OCI-LY7 (cell line): ENCODE data around the gene WWTR1. TPM values are rescaled to one million over a fixed set of nuclear protein-coding genes. Genes with fewer than 3 reads are reported as not detected.

Source experiments
- BruUV-seq: library from RNA; stranded (reverse); fragments of 400-500 nt; replicated peaks from 2 replicates; lab custom pipeline; 2021; lab: Mats Ljungman, UMichigan
- CTCF ChIA-PET: fragments of 300-600 bp; sonication (Branson Sonifier 250); formaldehyde crosslinking; loops from one replicate; lab custom pipeline; 2022; ENCODE audit warnings: antibody characterized with exemption; ENCODE audit not compliant: unreplicated experiment; lab: Charles Lee
- POLR2A ChIA-PET: fragments of 300-600 bp; sonication (Branson Sonifier 250); formaldehyde crosslinking; loops from one replicate; lab custom pipeline; 2022; ENCODE audit warnings: antibody characterized with exemption; lab: Charles Lee
- DNase-seq: peaks from one replicate; pipeline ENCODE4 v3.0.0-alpha.2; 2015; ENCODE audit warnings: low spot score
- H2AFZ ChIP-seq: fragments of 200-600 bp; sonication (generic), shearing (Covaris generic); 2 replicates; pipeline ENCODE4 v1.6.1; 2014; ENCODE audit warnings: mild to moderate bottlenecking, antibody characterized with exemption, low read length, moderate library complexity
- H3K27ac ChIP-seq: fragments of 200-600 bp; sonication (generic); 2 replicates; pipeline ENCODE4 v1.5.1; 2014; ENCODE audit warnings: mixed run types, low read depth, mild to moderate bottlenecking, moderate library complexity, low read length, inconsistent platforms; ENCODE audit not compliant: poor library complexity, severe bottlenecking
- H3K36me3 ChIP-seq: fragments of 200-600 bp; sonication (generic); 2 replicates; pipeline ENCODE4 v1.6.1; 2014; ENCODE audit warnings: mild to moderate bottlenecking, antibody characterized with exemption, low read length, moderate library complexity, mixed read lengths; ENCODE audit not compliant: insufficient read depth
- H3K4me1 ChIP-seq: fragments of 200-600 bp; sonication (generic); 2 replicates; pipeline ENCODE4 v1.5.1; 2014; ENCODE audit warnings: mild to moderate bottlenecking, low read length; ENCODE audit not compliant: insufficient read depth, poor library complexity, severe bottlenecking
- H3K4me2 ChIP-seq: fragments of 200-600 bp; sonication (generic); 2 replicates; pipeline ENCODE4 v1.6.1; 2014; ENCODE audit warnings: mild to moderate bottlenecking, low read length
- H3K4me3 ChIP-seq: fragments of 200-600 bp; sonication (generic); 2 replicates; pipeline ENCODE4 v1.5.1; 2014; ENCODE audit warnings: mild to moderate bottlenecking, low read depth, low read length; ENCODE audit not compliant: poor library complexity, severe bottlenecking
- H3K79me2 ChIP-seq: fragments of 200-600 bp; sonication (generic); 2 replicates; pipeline ENCODE4 v1.6.1; 2016; ENCODE audit warnings: low read depth, mild to moderate bottlenecking, low read length, moderate library complexity, mixed read lengths; ENCODE audit not compliant: insufficient read depth
- H3K9me2 ChIP-seq: fragments of 200-600 bp; sonication (generic); 2 replicates; pipeline ENCODE4 v1.6.1; 2016; ENCODE audit warnings: mild to moderate bottlenecking, low read length, mixed read lengths; ENCODE audit not compliant: insufficient read depth
- H3K9me3 ChIP-seq: fragments of 200-600 bp; sonication (generic); 2 replicates; pipeline ENCODE4 v1.6.1; 2014; ENCODE audit warnings: mild to moderate bottlenecking, mixed run types, low read length, mixed read lengths
- H4K20me1 ChIP-seq: fragments of 200-600 bp; sonication (generic); 2 replicates; pipeline ENCODE4 v1.6.1; 2014; ENCODE audit warnings: mild to moderate bottlenecking, antibody characterized with exemption, low read length, moderate library complexity, mixed read lengths; ENCODE audit not compliant: insufficient read depth
- CTCF ChIP-seq: fragments of 200-600 bp; sonication (generic); conservative IDR thresholded peaks from 2 replicates; pipeline ENCODE4 v1.5.1; 2014; ENCODE audit warnings: mild to moderate bottlenecking, antibody characterized with exemption, low read length, moderate library complexity, mixed read lengths
- EZH2phosphoT487 ChIP-seq: fragments of 200-600 bp; sonication (generic); IDR thresholded peaks from 2 replicates; pipeline ENCODE4 v1.6.1; 2018; ENCODE audit warnings: low read depth, borderline replicate concordance, mild to moderate bottlenecking, mixed run types, antibody characterized with exemption, low read length, moderate library complexity, mixed read lengths
- intact Hi-C: fragments of 100-400 bp; cut with micrococcal nuclease; formaldehyde crosslinking; loops from one replicate; pipeline ENCODE4 v1.10.0; 2022; ENCODE audit not compliant: unreplicated experiment
- total RNA-seq, 2 experiments: library from RNA; depleted of rRNA in 1 of 2; stranded (reverse); fragments of >200 nt in 1 of 2; shearing (Covaris generic) in 1 of 2; gene quantifications; 2 replicates each; pipeline ENCODE4 v1.2.3, GENCODE V29; 2014 to 2022

The WWTR1 gene
- total RNA-seq, 2 experiments from 2014 or later = 0.15 TPM; not detected in 1

DNA sequence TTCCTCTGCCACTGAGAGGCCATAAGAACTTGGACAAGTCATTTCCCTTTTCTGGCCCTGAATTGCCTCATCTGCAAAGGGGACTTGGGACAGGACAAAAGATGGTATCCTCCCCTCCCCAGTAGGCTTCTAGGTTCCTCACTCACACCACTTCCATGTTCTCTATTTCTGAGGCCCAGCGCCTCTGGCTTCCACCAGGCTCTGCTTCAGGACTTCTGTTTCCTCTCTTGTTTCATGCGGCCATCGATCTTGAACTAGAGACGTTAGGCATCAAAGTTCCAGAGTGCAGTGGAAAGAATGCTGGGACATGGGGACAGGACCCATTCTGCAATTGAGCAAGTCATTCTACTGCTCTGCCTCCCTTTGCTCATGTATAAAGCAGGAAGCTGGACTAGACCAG lies 181.6 kb downstream of the WWTR1 start:
- Histone ChIP-seq H3K27ac (no peak overlapping the region), H3K9me2 (no peaks in the 10 kb centered on the region), H3K4me2 (no peak overlapping the region), H3K4me1 (no peaks in the 10 kb centered on the region), H3K9me3 (no peaks in the 10 kb centered on the region), H3K79me2 (no peaks in the 10 kb centered on the region), H3K36me3 (no peaks in the 10 kb centered on the region), H3K4me3 (no peak overlapping the region), H4K20me1 (no peaks in the 10 kb centered on the region), H2AFZ (no peak overlapping the region)
- TF ChIP-seq EZH2phosphoT487 (no peak), CTCF (no peak)
- BruUV-seq = no TSS peak
- no peak for DNase-seq
- POLR2A ChIA-PET = no interaction called here
- intact Hi-C loops = no loop called here
- CTCF ChIA-PET = no interaction called here

DNA sequence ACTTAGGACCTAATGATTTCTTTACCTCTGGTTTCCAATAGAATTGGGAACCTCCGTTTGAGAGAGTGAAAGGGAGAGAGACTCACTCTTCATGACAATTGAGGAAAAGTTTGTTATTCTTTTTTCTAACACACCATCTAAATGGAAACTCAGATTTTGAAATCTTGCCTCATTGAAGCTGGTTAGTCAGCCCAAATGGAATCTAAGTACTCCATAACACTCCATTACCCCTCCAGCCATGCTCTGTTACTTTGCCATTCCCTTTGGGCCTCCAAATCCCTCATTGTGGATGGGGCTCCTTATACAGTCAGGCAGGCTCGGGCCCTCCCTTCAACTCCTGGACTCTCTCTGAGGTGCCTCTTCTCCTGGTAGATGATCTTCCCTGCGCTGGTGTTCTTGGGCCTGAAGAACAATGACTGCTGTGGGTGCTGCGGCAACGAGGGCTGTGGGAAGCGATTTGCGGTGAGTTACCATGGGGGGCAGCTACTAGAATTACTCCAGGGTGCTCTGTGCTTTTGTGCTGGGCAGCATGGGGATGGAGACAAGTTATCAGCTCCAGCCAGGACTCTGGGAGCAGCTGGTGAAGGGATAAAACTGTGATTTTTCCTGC lies 182.3 kb downstream of the WWTR1 start:
- POLR2A ChIA-PET = no interaction called here
- intact Hi-C loops = no loop called here
- DNase-seq = no peak
- no peaks in the 10 kb centered on the region for H3K36me3 ChIP-seq
- no peaks in the 10 kb centered on the region for H4K20me1 ChIP-seq
- no peak overlapping the region for H3K4me2 ChIP-seq
- H3K9me2 ChIP-seq = no peaks in the 10 kb centered on the region
- CTCF ChIA-PET = interaction anchor here (0.6 kb wide), 1 partner anchor 183 kb away, joined by 3 read pairs; no protein-coding TSS in a partner anchor
- no peak overlapping the region for H3K4me3 ChIP-seq
- H3K9me3 ChIP-seq = no peaks in the 10 kb centered on the region
- no TSS peak for BruUV-seq
- H3K79me2 ChIP-seq = no peaks in the 10 kb centered on the region
- TF ChIP-seq EZH2phosphoT487 (no peak), CTCF (no peak)
- no peaks in the 10 kb centered on the region for H3K4me1 ChIP-seq
- no peak overlapping the region for H2AFZ ChIP-seq
- no peak overlapping the region for H3K27ac ChIP-seq

DNA sequence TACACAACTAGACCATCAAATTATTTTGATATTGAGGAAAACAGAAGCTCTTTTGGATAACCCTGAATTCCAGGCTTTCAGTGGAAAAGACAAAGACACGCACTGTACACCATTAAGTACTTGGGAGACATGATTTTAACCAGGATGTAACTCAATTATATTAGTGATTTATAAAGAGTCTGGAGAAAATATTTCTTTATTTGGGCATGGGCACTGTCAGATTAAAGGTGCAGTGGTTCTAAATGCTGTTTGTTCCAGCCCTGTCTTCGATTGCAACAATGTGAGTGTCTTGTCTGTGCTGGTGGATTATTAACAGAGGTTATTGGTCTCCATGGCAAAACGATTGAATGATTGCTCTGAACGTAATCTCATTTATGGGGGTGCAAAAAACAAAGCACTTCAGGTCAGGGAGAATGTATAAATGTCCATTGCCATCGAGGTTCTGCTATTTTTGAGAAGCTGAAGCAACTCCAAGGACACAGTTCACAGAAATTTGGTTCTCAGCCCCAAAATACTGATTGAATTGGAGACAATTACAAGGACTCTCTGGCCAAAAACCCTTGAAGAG lies 183.5 kb downstream of the WWTR1 start, which contains the start of gene TM4SF4:
Gene TM4SF4, plus strand, starts transcription at position 448 of the 568 bp plus-strand sequence. CDS start 181 bp downstream, outside the sequence.
- TF ChIP-seq EZH2phosphoT487 (no peak), CTCF (no peak)
- no peak for DNase-seq
- no peak within 1 kb of the TSS for H2AFZ ChIP-seq

More for the DNA sequence above, 183.5 kb downstream of the WWTR1 start, which contains the start of gene TM4SF4:
- Histone ChIP-seq H3K4me1 (no peaks in the 10 kb centered on the region), H3K9me3 (no peaks in the 10 kb centered on the region), H3K79me2 (no peaks in the 10 kb centered on the region), H3K4me2 (no peak within 1 kb of the TSS), H4K20me1 (no peaks in the 10 kb centered on the region), H3K36me3 (no peaks in the 10 kb centered on the region), H3K9me2 (no peaks in the 10 kb centered on the region), H3K27ac (no peak within 1 kb of the TSS), H3K4me3 (no peak within 1 kb of the TSS)
- ChIA-PET CTCF (no interaction called here), POLR2A (interaction anchor here (1.0 kb wide), 1 partner anchor 12 kb away, joined by 4 read pairs; no protein-coding TSS in a partner anchor)
- BruUV-seq = no TSS peak
- intact Hi-C loops = no loop called here
